K562 (cell line): ENCODE results near the gene ARAF. TPM values are rescaled to one million over a fixed set of nuclear protein-coding genes. Genes with fewer than 3 reads are reported as not detected.

Experiments
- ARNT ChIP-seq, 2 experiments: fragments of 450-650 bp; IDR thresholded peaks; 2 replicates each; pipeline ENCODE4 v1.6.1; 2016; ENCODE audit warnings: mild to moderate bottlenecking in 1 of 2
- CCAR2 ChIP-seq: fragments of 200-400 bp; formaldehyde crosslinking; IDR thresholded peaks from 2 replicates; pipeline ENCODE4 v1.6.1; 2017; ENCODE audit warnings: mild to moderate bottlenecking, low read depth, low read length
- CHD1 ChIP-seq: fragments of 200-600 bp; sonication (generic); IDR thresholded peaks from one replicate; pipeline ENCODE4 v1.6.1; 2012; ENCODE audit warnings: mild to moderate bottlenecking, moderate library complexity, low read length, inconsistent platforms
- CREB1 ChIP-seq, 2 experiments: sonication (generic) in 1 of 2; formaldehyde crosslinking in 1 of 2; IDR thresholded peaks; 2 replicates each; pipeline versions ENCODE4 v1.6.1 to v1.8.0; 2012 to 2022; ENCODE audit warnings: inconsistent platforms in 1 of 2, mild to moderate bottlenecking in 1 of 2, missing genetic modification reagents in 1 of 2, moderate library complexity in 1 of 2
- FOSL1 ChIP-seq: fragments of 200-800 bp; sonication (Bioruptor generic); conservative IDR thresholded peaks from 2 replicates; pipeline ENCODE4 v1.6.1; 2016; ENCODE audit warnings: missing genetic modification characterization, missing compliant biosample characterization
- FOXJ3 ChIP-seq: sonication (generic); formaldehyde crosslinking; IDR thresholded peaks from 2 replicates; pipeline ENCODE4 v1.4.0; 2020; ENCODE audit warnings: mild to moderate bottlenecking, missing genetic modification reagents
- FUS ChIP-seq: fragments of 200-400 bp; formaldehyde crosslinking; optimal IDR thresholded peaks from 2 replicates; pipeline ENCODE3; 2017; ENCODE audit warnings: low read depth, low read length
- GABPB1 ChIP-seq: sonication (generic); formaldehyde crosslinking; IDR thresholded peaks from 2 replicates; pipeline ENCODE4 v1.8.0; 2022; ENCODE audit warnings: mild to moderate bottlenecking, missing genetic modification reagents
- NCOA6 ChIP-seq: fragments of 450-650 bp; IDR thresholded peaks from 2 replicates; pipeline ENCODE4 v1.6.1; 2017; ENCODE audit warnings: mild to moderate bottlenecking
- RBM17 ChIP-seq: fragments of 200-400 bp; formaldehyde crosslinking; IDR thresholded peaks from 2 replicates; pipeline ENCODE4 v1.6.1; 2017; ENCODE audit warnings: low read depth, mild to moderate bottlenecking, low read length, borderline replicate concordance
- REST ChIP-seq, 2 experiments: fragments of 450-650 bp; formaldehyde crosslinking in 1 of 2; IDR thresholded peaks; 2 replicates each; pipeline versions ENCODE4 v1.4.0 to v1.6.1; 2014 to 2020; ENCODE audit warnings: mild to moderate bottlenecking in 2 of 2, borderline replicate concordance in 1 of 2, low read depth in 1 of 2
- ZNF263 ChIP-seq: sonication (generic); formaldehyde crosslinking; IDR thresholded peaks from 2 replicates; pipeline ENCODE4 v1.8.0; 2022; ENCODE audit warnings: mild to moderate bottlenecking, missing genetic modification reagents, borderline replicate concordance
- ZNF79 ChIP-seq: fragments of 250-450 bp; sonication (Bioruptor Pico); IDR thresholded peaks from 2 replicates; pipeline ENCODE4 v1.4.0; 2020; ENCODE audit warnings: low read depth, mild to moderate bottlenecking, moderate library complexity
- polyA plus RNA-seq, 8 experiments: library from polyadenylated mRNA; depleted of rRNA in 4 of 8; stranded (reverse) in 5 of 8; unstranded in 3 of 8; fragments of >200 nt; fragmentation: Nextera tagmentation in 2 of 8; fragmentation: Illumina TruSeq in 1 of 8; extraction: Ambion mirVana in 2 of 8; extraction: Trizol in 1 of 8; gene quantifications; 2 replicates each; pipeline versions ENCODE4 v1.2.1 to v1.2.3, GENCODE V29; 2011 to 2014; ENCODE audit warnings: inconsistent platforms in 1 of 8, missing spikeins in 1 of 8
- total RNA-seq, 7 experiments: library from RNA; depleted of rRNA in 6 of 7; stranded (reverse); fragments of >200 nt in 6 of 7; fragmentation: Illumina TruSeq in 2 of 7; extraction: Trizol in 2 of 7; gene quantifications; 2 replicates each; pipeline versions ENCODE4 v1.2.1 to v1.2.3, GENCODE V29; 2011 to 2021; ENCODE audit warnings: low replicate concordance in 1 of 7
- TF ChIP-seq, protein P1 (sequence below), 3 experiments: fragments of 200-800 bp in 1 of 3; fragments of 250-450 bp in 1 of 3; fragments of 450-650 bp in 1 of 3; sonication (Bioruptor Pico) in 1 of 3; sonication (Bioruptor generic) in 1 of 3; formaldehyde crosslinking in 1 of 3; IDR thresholded peaks; 2 replicates each; pipeline versions ENCODE4 v1.6.1 to v1.8.0; 2016 to 2022; ENCODE audit warnings: mild to moderate bottlenecking in 2 of 3, missing genetic modification characterization in 2 of 3, missing compliant biosample characterization in 1 of 3, moderate library complexity in 1 of 3
- TF ChIP-seq, protein P2 (sequence below), 2 experiments: fragments of 450-650 bp; IDR thresholded peaks; 2 replicates each; pipeline ENCODE4 v1.6.1; 2016

The ARAF gene
- total and polyA plus RNA-seq, 9 of the 15 experiments (the other 6 are each of a cell fraction or from before 2014, with no cell fraction given): 5.5 to 70.0 (median 29.4) TPM

GRCh38 chrX:47563801-47564315 lies 2.9 kb downstream of the ARAF start (continued):
- TF ChIP-seq REST (IDR thresholded peaks at IDR 0.05; ENCODE audit: borderline replicate concordance): no peak
- no peak for TF ChIP-seq REST (CRISPR knock-in tag; IDR thresholded peaks at IDR 0.05; ENCODE audit: low read depth)
- TF ChIP-seq FOXJ3 (CRISPR knock-in tag): no peak
- no peak for TF ChIP-seq ARNT (IDR thresholded peaks at IDR 0.05)
- no peak for TF ChIP-seq NCOA6
- TF ChIP-seq, protein P1, sequence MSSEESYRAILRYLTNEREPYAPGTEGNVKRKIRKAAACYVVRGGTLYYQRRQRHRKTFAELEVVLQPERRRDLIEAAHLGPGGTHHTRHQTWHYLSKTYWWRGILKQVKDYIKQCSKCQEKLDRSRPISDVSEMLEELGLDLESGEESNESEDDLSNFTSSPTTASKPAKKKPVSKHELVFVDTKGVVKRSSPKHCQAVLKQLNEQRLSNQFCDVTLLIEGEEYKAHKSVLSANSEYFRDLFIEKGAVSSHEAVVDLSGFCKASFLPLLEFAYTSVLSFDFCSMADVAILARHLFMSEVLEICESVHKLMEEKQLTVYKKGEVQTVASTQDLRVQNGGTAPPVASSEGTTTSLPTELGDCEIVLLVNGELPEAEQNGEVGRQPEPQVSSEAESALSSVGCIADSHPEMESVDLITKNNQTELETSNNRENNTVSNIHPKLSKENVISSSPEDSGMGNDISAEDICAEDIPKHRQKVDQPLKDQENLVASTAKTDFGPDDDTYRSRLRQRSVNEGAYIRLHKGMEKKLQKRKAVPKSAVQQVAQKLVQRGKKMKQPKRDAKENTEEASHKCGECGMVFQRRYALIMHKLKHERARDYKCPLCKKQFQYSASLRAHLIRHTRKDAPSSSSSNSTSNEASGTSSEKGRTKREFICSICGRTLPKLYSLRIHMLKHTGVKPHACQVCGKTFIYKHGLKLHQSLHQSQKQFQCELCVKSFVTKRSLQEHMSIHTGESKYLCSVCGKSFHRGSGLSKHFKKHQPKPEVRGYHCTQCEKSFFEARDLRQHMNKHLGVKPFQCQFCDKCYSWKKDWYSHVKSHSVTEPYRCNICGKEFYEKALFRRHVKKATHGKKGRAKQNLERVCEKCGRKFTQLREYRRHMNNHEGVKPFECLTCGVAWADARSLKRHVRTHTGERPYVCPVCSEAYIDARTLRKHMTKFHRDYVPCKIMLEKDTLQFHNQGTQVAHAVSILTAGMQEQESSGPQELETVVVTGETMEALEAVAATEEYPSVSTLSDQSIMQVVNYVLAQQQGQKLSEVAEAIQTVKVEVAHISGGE (CRISPR knock-in tag; IDR thresholded peaks at IDR 0.05): no peak
- TF ChIP-seq CHD1: no peak
- TF ChIP-seq RBM17: no peak
- TF ChIP-seq, protein P2, sequence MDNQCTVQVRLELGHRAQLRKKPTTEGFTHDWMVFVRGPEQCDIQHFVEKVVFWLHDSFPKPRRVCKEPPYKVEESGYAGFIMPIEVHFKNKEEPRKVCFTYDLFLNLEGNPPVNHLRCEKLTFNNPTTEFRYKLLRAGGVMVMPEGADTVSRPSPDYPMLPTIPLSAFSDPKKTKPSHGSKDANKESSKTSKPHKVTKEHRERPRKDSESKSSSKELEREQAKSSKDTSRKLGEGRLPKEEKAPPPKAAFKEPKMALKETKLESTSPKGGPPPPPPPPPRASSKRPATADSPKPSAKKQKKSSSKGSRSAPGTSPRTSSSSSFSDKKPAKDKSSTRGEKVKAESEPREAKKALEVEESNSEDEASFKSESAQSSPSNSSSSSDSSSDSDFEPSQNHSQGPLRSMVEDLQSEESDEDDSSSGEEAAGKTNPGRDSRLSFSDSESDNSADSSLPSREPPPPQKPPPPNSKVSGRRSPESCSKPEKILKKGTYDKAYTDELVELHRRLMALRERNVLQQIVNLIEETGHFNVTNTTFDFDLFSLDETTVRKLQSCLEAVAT (IDR thresholded peaks at IDR 0.05): no peak
- TF ChIP-seq ZNF263: no peak
- TF ChIP-seq GABPB1 (CRISPR knock-in tag): no peak
- peak; percentile 97 for TF ChIP-seq FOSL1 (tag)
- no peak; the same call in 1 of the 2 replicates for TF ChIP-seq CREB1 (IDR thresholded peaks at IDR 0.05)
- TF ChIP-seq CREB1 (CRISPR knock-in tag; IDR thresholded peaks at IDR 0.05): peak; percentile 50; the same call in 1 of the 2 replicates
- TF ChIP-seq ZNF79 (CRISPR knock-in tag): no peak
- TF ChIP-seq CCAR2: no peak
- no peak for TF ChIP-seq FUS
